GM19351 (cell line): Measurements from ENCODE around the gene RNF26.

ENCODE experiments used
- ATAC-seq: cut with Tn5 transposase; IDR thresholded peaks from one replicate; pipeline ENCODE4 v1.9.1; 2021; ENCODE audit warnings: mild to moderate bottlenecking, moderate library complexity; ENCODE audit not compliant: unreplicated experiment

RNF26 gene

GRCh38 chr11:119334174-119334930, at the start of gene RNF26:
RNF26 (plus strand) TSS chr11:119334527; CDS start chr11:119335123, 596 bp downstream.
- peak; percentile 96 for ATAC-seq

GRCh38 chr11:119285431-119285830, 48.9 kb upstream of the RNF26 start:
- ATAC-seq = no peak

GRCh38 chr11:119288219-119288618, 46.1 kb upstream of the RNF26 start:
- ATAC-seq = no peak

GRCh38 chr11:119290894-119291497, 43.3 kb upstream of the RNF26 start:
- ATAC-seq = no peak

GRCh38 chr11:119293461-119293860, 40.9 kb upstream of the RNF26 start:
- ATAC-seq = no peak

- no peak for ATAC-seq
Measured at GRCh38 chr11:119295178-119295577, 39.1 kb upstream of the RNF26 start.

- no peak for ATAC-seq
Measured at GRCh38 chr11:119297938-119298337, 36.4 kb upstream of the RNF26 start.

- no peak for ATAC-seq
Measured at GRCh38 chr11:119298726-119299125, 35.6 kb upstream of the RNF26 start.

- no peak for ATAC-seq
Measured at GRCh38 chr11:119299416-119299815, 34.9 kb upstream of the RNF26 start.

- no peak for ATAC-seq
Measured at GRCh38 chr11:119300198-119300964, 33.9 kb upstream of the RNF26 start.

GRCh38 chr11:119303227-119303718, 31.1 kb upstream of the RNF26 start:
- no peak for ATAC-seq

GRCh38 chr11:119305556-119306372, 28.6 kb upstream of the RNF26 start:
- no peak for ATAC-seq

GRCh38 chr11:119306373-119306890, 27.9 kb upstream of the RNF26 start:
- no peak for ATAC-seq

GRCh38 chr11:119307219-119307618, 27.1 kb upstream of the RNF26 start:
- ATAC-seq = no peak

GRCh38 chr11:119307974-119308373, 26.4 kb upstream of the RNF26 start:
- no peak for ATAC-seq

GRCh38 chr11:119309411-119309810, 24.9 kb upstream of the RNF26 start:
- ATAC-seq = no peak

GRCh38 chr11:119309953-119310681, 24.2 kb upstream of the RNF26 start:
- ATAC-seq = no peak

GRCh38 chr11:119310682-119311052, 23.7 kb upstream of the RNF26 start:
- no peak for ATAC-seq

- no peak for ATAC-seq
Measured at GRCh38 chr11:119314726-119315125, 19.6 kb upstream of the RNF26 start.
